EH (cell line): ENCODE measurements around the gene CABLES2.
"Not testable (repeated sequence)": the region's sequence is repeated elsewhere in the genome, so short reads cannot be mapped to it uniquely, and the experiment has no call there.

Experiments used
- DNase-seq: peaks from one replicate; pipeline ENCODE4 v3.0.0-alpha.2; 2015; ENCODE audit warnings: low read depth

The CABLES2 gene

GRCh38 chr20:62390317-62391164, 16.5 kb downstream of the CABLES2 start:
- DNase-seq = no peak

GRCh38 chr20:62389601-62390087, 17.4 kb downstream of the CABLES2 start:
- no peak for DNase-seq

- DNase-seq = no peak
Observed at GRCh38 chr20:62388839-62389600, 18.1 kb downstream of the CABLES2 start.

GRCh38 chr20:62387933-62388635, 19.0 kb downstream of the CABLES2 start:
- no peak for DNase-seq

GRCh38 chr20:62387219-62387913, 19.7 kb downstream of the CABLES2 start:
- no peak for DNase-seq

- DNase-seq = peak; percentile 90
Observed at GRCh38 chr20:62386383-62387218, 20.5 kb downstream of the CABLES2 start, which contains the start of gene RPS21. Gene RPS21, plus strand, starts transcription at chr20:62387103. Its CDS starts 236 bp downstream, at chr20:62387339.

GRCh38 chr20:62382306-62383198, 24.5 kb downstream of the CABLES2 start:
- peak; percentile 73 for DNase-seq

- DNase-seq = no peak
Observed at GRCh38 chr20:62381842-62382241, 25.2 kb downstream of the CABLES2 start.

GRCh38 chr20:62381202-62381797, 25.8 kb downstream of the CABLES2 start:
- DNase-seq = peak; percentile 66

GRCh38 chr20:62378215-62378614, 28.9 kb downstream of the CABLES2 start:
- no peak for DNase-seq

GRCh38 chr20:62377615-62378178, 29.4 kb downstream of the CABLES2 start:
- no peak for DNase-seq

- no peak for DNase-seq
Observed at GRCh38 chr20:62377064-62377461, 30.0 kb downstream of the CABLES2 start.

GRCh38 chr20:62376112-62377063, 30.7 kb downstream of the CABLES2 start:
- DNase-seq = no peak

GRCh38 chr20:62374331-62375152, 32.5 kb downstream of the CABLES2 start:
- DNase-seq = no peak

- not testable (repeated sequence) for DNase-seq
Observed at GRCh38 chr20:62373631-62374179, 33.4 kb downstream of the CABLES2 start.
